Activated CD8-positive, alpha-beta T cell treated with anti-CD3 and anti-CD28 coated beads, Interleukin-2, amount 10 ng/mL, durations not matched to agents 7 days and 5 days (primary cell): ENCODE results near the gene TMPRSS11F. TPM values are rescaled to one million over a fixed set of nuclear protein-coding genes. Genes with fewer than 3 reads are reported as not detected.

Source experiments
- ATAC-seq: fragments of 150-1000 bp; cut with Tn5 transposase; one replicate; pipeline ENCODE4 v1.10.0; 2021; ENCODE audit warnings: moderate library complexity
- CTCF ChIA-PET: fragments of 350-600 bp; sonication (Branson Sonifier 250); formaldehyde crosslinking; loops from one replicate; lab custom pipeline; 2021; ENCODE audit warnings: antibody characterized with exemption; lab: Charles Lee
- POLR2A ChIA-PET: fragments of 350-600 bp; sonication (Branson Sonifier 250); formaldehyde crosslinking; loops from one replicate; lab custom pipeline; 2021; ENCODE audit warnings: antibody characterized with exemption; lab: Charles Lee
- DNase-seq: peaks from one replicate; pipeline ENCODE4 v3.0.0-alpha.2; 2020
- H3K27ac Mint-ChIP-seq: one replicate; pipeline ENCODE4 v1.8.0; 2021; ENCODE audit warnings: mild to moderate bottlenecking, mixed read lengths
- H3K27me3 Mint-ChIP-seq: one replicate; pipeline ENCODE4 v1.8.0; 2021; ENCODE audit warnings: low read depth, mixed read lengths
- H3K36me3 Mint-ChIP-seq: one replicate; pipeline ENCODE4 v1.8.0; 2021; ENCODE audit warnings: low read depth, mixed read lengths
- H3K4me1 Mint-ChIP-seq: one replicate; pipeline ENCODE4 v1.8.0; 2021; ENCODE audit warnings: low read depth, mixed read lengths
- H3K4me3 Mint-ChIP-seq: one replicate; pipeline ENCODE4 v1.8.0; 2021; ENCODE audit warnings: mild to moderate bottlenecking, mixed read lengths
- H3K9me3 Mint-ChIP-seq: one replicate; pipeline ENCODE4 v1.8.0; 2022; ENCODE audit warnings: mixed read lengths; ENCODE audit not compliant: insufficient read depth
- total RNA-seq, 2 experiments: library from RNA; stranded (reverse); gene quantifications; one replicate each; pipeline ENCODE4 v1.2.3, GENCODE V29; 2021

TMPRSS11F gene
- total RNA-seq, 2 experiments from 2014 or later = not detected

GRCh38 chr4:68147079-68147478 lies 17.4 kb upstream of the TMPRSS11F start:
- ChIA-PET POLR2A (no interaction called here), CTCF (no interaction called here)
- no peak for DNase-seq
- H3K4me3 Mint-ChIP-seq = no peak overlapping the region
- no peaks in the 10 kb centered on the region for H3K9me3 Mint-ChIP-seq
- H3K4me1 Mint-ChIP-seq = no peaks in the 10 kb centered on the region
- no peaks in the 10 kb centered on the region for H3K27me3 Mint-ChIP-seq
- ATAC-seq = no peak
- no peaks in the 10 kb centered on the region for H3K36me3 Mint-ChIP-seq
- no peak overlapping the region for H3K27ac Mint-ChIP-seq

GRCh38 chr4:68145261-68145660 lies 15.6 kb upstream of the TMPRSS11F start:
- ATAC-seq = no peak
- no peaks in the 10 kb centered on the region for H3K4me1 Mint-ChIP-seq
- H3K4me3 Mint-ChIP-seq = no peak overlapping the region
- H3K9me3 Mint-ChIP-seq = no peaks in the 10 kb centered on the region
- H3K27me3 Mint-ChIP-seq = no peaks in the 10 kb centered on the region
- no peak for DNase-seq
- no peaks in the 10 kb centered on the region for H3K36me3 Mint-ChIP-seq
- H3K27ac Mint-ChIP-seq = no peak overlapping the region
- CTCF ChIA-PET = no interaction called here
- POLR2A ChIA-PET = no interaction called here

DNA sequence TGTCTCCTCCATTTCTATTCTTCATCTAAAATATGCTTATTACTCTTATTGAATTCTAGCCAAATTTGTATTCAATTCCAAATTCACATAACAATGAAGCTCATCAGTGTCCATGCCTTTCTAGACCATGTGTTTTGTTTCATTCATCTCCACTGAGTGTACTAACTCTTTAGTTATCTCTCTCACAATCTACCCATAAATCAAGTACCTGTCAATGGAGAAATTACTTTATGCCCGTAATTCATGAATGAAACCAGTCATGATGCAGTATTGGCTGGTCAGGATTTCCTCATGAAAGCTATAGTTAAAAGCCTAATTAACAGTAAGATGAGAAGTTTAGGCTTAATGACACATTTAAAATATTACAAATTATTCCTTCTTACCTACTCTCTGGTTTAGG lies 12.2 kb upstream of the TMPRSS11F start:
- H3K9me3 Mint-ChIP-seq = no peaks in the 10 kb centered on the region
- H3K4me3 Mint-ChIP-seq = no peak overlapping the region
- H3K27me3 Mint-ChIP-seq = no peaks in the 10 kb centered on the region
- ChIA-PET POLR2A (no interaction called here), CTCF (interaction anchor here (1.2 kb wide), 1 partner anchor 34 kb away, joined by 3 read pairs; no protein-coding TSS in a partner anchor)
- no peaks in the 10 kb centered on the region for H3K4me1 Mint-ChIP-seq
- DNase-seq = no peak
- H3K27ac Mint-ChIP-seq = no peak overlapping the region
- ATAC-seq = no peak
- no peaks in the 10 kb centered on the region for H3K36me3 Mint-ChIP-seq

DNA sequence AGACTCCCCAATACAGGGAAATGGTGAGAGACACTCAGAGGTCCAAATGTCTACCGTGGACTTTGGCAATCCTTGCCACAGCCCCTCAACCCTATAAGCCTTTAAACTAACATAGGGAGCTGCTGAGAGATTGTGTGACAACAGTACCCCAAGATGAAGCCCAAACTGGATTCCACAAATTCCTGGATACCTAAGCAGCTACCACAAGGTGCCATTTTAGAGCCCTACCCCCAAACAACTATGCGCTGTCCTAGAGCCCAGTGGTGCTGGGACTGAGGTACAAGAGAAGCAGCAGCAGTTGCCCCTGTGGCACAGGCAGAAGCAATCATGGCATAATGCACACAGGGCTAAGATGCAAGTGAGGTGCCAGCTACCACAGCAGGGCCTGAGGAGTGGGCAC lies 2.7 kb upstream of the TMPRSS11F start:
- CTCF ChIA-PET = no interaction called here
- no peaks in the 10 kb centered on the region for H3K36me3 Mint-ChIP-seq
- H3K4me3 Mint-ChIP-seq = no peak overlapping the region
- POLR2A ChIA-PET = no interaction called here
- DNase-seq (no peak), ATAC-seq (no peak)
- no peaks in the 10 kb centered on the region for H3K9me3 Mint-ChIP-seq
- no peak overlapping the region for H3K27ac Mint-ChIP-seq
- no peaks in the 10 kb centered on the region for H3K27me3 Mint-ChIP-seq
- H3K4me1 Mint-ChIP-seq = no peaks in the 10 kb centered on the region

GRCh38 chr4:68124262-68124661 lies 5.4 kb downstream of the TMPRSS11F start:
- ATAC-seq (no peak), DNase-seq (no peak)
- Mint-ChIP-seq H3K27ac (no peak overlapping the region), H3K36me3 (no peaks in the 10 kb centered on the region), H3K4me3 (no peak overlapping the region), H3K9me3 (no peaks in the 10 kb centered on the region), H3K4me1 (no peaks in the 10 kb centered on the region), H3K27me3 (peaks cover 2% of the 10 kb centered on the region)
- CTCF ChIA-PET = no interaction called here
- POLR2A ChIA-PET = no interaction called here

DNA sequence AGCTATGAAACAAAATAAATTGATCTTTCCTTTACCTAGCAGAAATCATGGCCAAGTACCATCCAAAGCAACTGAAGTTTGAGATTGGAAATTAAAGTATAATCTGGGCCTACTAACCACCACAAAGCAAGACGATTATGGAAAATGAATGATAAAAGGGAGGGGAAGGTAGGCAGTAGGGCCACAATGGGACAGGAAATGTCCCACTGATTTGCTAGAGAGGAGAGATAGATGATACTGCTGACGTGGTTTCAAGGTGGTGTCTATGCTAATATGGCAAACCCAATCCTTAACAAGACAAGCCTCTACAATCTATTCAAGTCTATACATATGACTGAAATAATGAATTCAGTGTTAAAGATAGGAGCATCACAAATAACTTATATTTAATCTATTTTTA lies 6.1 kb downstream of the TMPRSS11F start:
- peaks cover 2% of the 10 kb centered on the region for H3K27me3 Mint-ChIP-seq
- no peaks in the 10 kb centered on the region for H3K36me3 Mint-ChIP-seq
- ATAC-seq (no peak), DNase-seq (no peak)
- POLR2A ChIA-PET = no interaction called here
- H3K4me1 Mint-ChIP-seq = no peaks in the 10 kb centered on the region
- no peak overlapping the region for H3K4me3 Mint-ChIP-seq
- no peak overlapping the region for H3K27ac Mint-ChIP-seq
- H3K9me3 Mint-ChIP-seq = no peaks in the 10 kb centered on the region
- CTCF ChIA-PET = no interaction called here

- H3K27me3 Mint-ChIP-seq = no peaks in the 10 kb centered on the region
- H3K4me3 Mint-ChIP-seq = no peak overlapping the region
- POLR2A ChIA-PET = no interaction called here
- H3K27ac Mint-ChIP-seq = no peak overlapping the region
- CTCF ChIA-PET = no interaction called here
- no peaks in the 10 kb centered on the region for H3K9me3 Mint-ChIP-seq
- DNase-seq (no peak), ATAC-seq (no peak)
- no peaks in the 10 kb centered on the region for H3K36me3 Mint-ChIP-seq
- H3K4me1 Mint-ChIP-seq = no peaks in the 10 kb centered on the region
Observed at GRCh38 chr4:68119921-68120320, 9.7 kb downstream of the TMPRSS11F start.

DNA sequence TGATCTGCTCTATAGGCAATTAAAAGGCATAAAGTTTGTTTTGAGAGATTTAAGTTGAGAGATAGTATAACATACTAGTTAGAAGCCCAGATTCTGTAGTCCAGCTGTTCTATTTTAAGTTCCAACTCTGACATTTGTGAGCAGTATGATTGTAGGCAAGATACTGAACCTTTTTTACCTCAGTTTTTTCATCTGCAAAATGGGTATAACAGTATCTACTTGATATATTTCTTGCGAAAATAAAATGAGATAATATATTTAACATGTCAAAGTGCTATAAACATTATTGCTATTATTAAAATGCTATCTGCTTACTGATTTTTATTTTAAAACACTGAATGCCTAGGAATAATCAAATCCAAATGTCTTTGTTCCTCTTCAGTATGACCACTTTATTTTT lies 19.2 kb downstream of the TMPRSS11F start:
- Mint-ChIP-seq H3K4me1 (no peaks in the 10 kb centered on the region), H3K36me3 (no peaks in the 10 kb centered on the region), H3K9me3 (no peaks in the 10 kb centered on the region), H3K27me3 (no peaks in the 10 kb centered on the region), H3K27ac (no peak overlapping the region), H3K4me3 (no peak overlapping the region)
- CTCF ChIA-PET = no interaction called here
- no peak for ATAC-seq
- no peak for DNase-seq
- POLR2A ChIA-PET = no interaction called here

GRCh38 chr4:68109868-68110267 lies 19.8 kb downstream of the TMPRSS11F start:
- Mint-ChIP-seq H3K27ac (no peak overlapping the region), H3K27me3 (no peaks in the 10 kb centered on the region), H3K36me3 (no peaks in the 10 kb centered on the region), H3K9me3 (no peaks in the 10 kb centered on the region), H3K4me1 (no peaks in the 10 kb centered on the region), H3K4me3 (no peak overlapping the region)
- POLR2A ChIA-PET = no interaction called here
- ATAC-seq (no peak), DNase-seq (no peak)
- CTCF ChIA-PET = no interaction called here

GRCh38 chr4:68082758-68083157 lies 46.9 kb downstream of the TMPRSS11F start:
- no peak overlapping the region for H3K27ac Mint-ChIP-seq
- H3K9me3 Mint-ChIP-seq = no peaks in the 10 kb centered on the region
- POLR2A ChIA-PET = no interaction called here
- CTCF ChIA-PET = no interaction called here
- H3K4me1 Mint-ChIP-seq = no peaks in the 10 kb centered on the region
- H3K36me3 Mint-ChIP-seq = no peaks in the 10 kb centered on the region
- DNase-seq (no peak), ATAC-seq (no peak)
- no peaks in the 10 kb centered on the region for H3K27me3 Mint-ChIP-seq
- H3K4me3 Mint-ChIP-seq = no peak overlapping the region

- CTCF ChIA-PET = no interaction called here
- Mint-ChIP-seq H3K4me3 (no peak overlapping the region), H3K4me1 (no peaks in the 10 kb centered on the region), H3K36me3 (no peaks in the 10 kb centered on the region), H3K27me3 (no peaks in the 10 kb centered on the region), H3K9me3 (no peaks in the 10 kb centered on the region), H3K27ac (no peak overlapping the region)
- DNase-seq (no peak), ATAC-seq (no peak)
- POLR2A ChIA-PET = no interaction called here
Observed at GRCh38 chr4:68079928-68080327, 49.7 kb downstream of the TMPRSS11F start.

DNA sequence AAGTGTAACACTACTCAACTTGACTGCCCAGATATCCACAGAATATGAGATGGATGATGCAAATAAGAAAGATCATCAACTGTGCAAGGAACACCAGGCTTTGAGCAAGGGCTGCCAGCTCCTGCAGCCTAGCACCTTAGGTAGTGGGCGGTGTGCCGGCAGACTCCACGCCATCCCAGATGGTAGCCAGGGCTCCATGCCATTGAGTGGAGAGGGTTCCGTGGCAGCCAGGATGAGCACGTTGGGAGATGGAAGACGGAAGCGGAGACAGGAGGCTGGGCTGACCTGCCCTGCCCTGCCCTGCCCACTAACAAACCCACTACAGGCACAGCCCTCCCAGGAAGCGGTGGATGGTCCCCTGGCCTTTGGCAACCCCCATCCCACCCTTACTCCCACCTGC lies 51.9 kb downstream of the TMPRSS11F start:
- Mint-ChIP-seq H3K4me3 (no peak overlapping the region), H3K9me3 (no peaks in the 10 kb centered on the region), H3K27ac (no peak overlapping the region), H3K4me1 (no peaks in the 10 kb centered on the region), H3K36me3 (no peaks in the 10 kb centered on the region), H3K27me3 (no peaks in the 10 kb centered on the region)
- DNase-seq (no peak), ATAC-seq (no peak)
- CTCF ChIA-PET = no interaction called here
- POLR2A ChIA-PET = no interaction called here

- POLR2A ChIA-PET = no interaction called here
- no peak overlapping the region for H3K4me3 Mint-ChIP-seq
- no peaks in the 10 kb centered on the region for H3K27me3 Mint-ChIP-seq
- no peak overlapping the region for H3K27ac Mint-ChIP-seq
- ATAC-seq = no peak
- H3K9me3 Mint-ChIP-seq = no peaks in the 10 kb centered on the region
- DNase-seq = no peak
- no peaks in the 10 kb centered on the region for H3K36me3 Mint-ChIP-seq
- CTCF ChIA-PET = no interaction called here
- no peaks in the 10 kb centered on the region for H3K4me1 Mint-ChIP-seq
Observed at GRCh38 chr4:68077301-68077700, 52.4 kb downstream of the TMPRSS11F start.
